Measurements from ENCODE around the gene KCNQ2.
A peak's percentile ranks its signal among the peaks of the same experiment; 100 is the strongest.

Gene KCNQ2

DNA sequence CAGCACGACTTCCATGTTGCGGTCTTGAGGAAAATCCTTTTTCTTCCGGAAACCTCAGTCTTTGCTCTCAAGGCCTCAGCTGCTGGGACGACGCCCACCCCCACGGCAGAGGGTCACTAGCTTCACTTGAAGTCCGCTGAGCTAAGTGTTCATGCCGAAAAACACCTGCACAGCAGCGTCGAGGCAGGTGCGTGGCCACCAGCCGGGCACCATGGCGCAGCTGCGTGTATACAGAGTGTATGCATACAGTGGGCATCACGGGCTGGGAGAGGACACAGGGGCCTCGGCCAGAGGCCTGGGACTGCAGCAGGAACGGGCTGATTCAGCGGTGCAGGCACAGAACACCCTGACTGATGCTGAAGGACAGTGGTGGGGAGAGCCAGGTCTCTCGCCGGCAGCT is 20.1 kb downstream of the KCNQ2 start:
- no peak for DNase-seq

DNA sequence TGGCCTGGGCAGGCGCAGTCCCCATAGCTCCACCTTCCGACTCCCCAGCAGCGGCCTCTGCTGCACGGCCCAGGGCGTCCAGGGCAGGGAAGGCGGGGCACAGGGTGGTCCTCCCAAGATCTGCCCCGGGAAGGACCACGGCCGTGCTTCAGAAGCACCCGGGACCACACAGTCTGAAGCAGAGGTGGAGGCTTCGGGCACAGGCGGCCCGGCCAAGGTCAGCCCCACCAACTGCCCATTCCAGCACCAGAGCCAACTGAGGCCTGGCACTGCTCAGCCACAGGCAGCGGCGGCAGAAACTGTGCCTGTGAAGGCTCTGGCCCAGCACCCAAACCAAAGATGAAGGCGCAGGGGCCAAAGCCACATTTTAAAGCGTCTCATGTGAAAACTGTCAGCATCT is 20.6 kb downstream of the KCNQ2 start:
- no peak for DNase-seq

- DNase-seq: no peak
Observed at GRCh38 chr20:63449796-63450730, 22.4 kb downstream of the KCNQ2 start.

- DNase-seq: no peak
Observed at GRCh38 chr20:63449025-63449424, 23.4 kb downstream of the KCNQ2 start.

DNA sequence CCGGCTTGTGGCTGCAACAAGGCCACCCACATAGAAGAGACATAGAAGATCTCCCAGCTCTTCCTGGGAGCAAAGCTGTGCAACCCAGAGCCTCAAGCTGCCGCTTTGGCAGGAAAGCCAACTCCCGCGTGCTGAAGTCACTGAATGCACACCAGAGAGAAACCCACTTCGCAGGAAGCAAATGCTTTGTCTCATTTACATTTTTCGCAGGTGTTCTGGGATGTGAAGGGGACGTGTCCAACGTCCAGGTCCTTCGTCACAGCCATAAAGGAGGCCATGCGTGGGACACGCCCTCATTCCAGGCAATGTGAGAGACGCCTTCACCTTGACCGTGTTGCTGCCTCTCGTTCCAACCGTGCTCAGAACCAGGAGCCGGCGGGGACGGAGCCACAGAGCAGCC is 24.4 kb downstream of the KCNQ2 start:
- DNase-seq: no peak

DNA sequence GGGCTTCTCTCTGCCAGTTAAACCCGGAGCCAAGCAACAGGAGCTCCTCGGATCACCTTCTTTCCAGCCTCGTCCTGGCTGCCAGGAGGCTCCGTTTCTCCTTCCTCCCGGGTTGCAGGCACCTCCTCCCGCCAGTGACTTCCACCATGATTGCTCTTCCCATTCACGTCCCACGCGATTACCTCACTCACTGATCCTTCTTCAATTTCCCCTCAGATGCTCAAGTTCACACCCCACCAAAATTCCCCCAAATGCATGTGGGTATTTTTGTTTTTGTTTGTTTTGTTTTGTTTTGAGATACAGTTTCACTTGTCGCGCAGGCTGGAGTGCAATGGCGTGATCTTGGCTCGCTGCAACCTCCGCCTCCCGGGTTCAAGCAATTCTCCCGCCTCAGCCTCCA is 25.1 kb downstream of the KCNQ2 start:
- DNase-seq: no peak

DNA sequence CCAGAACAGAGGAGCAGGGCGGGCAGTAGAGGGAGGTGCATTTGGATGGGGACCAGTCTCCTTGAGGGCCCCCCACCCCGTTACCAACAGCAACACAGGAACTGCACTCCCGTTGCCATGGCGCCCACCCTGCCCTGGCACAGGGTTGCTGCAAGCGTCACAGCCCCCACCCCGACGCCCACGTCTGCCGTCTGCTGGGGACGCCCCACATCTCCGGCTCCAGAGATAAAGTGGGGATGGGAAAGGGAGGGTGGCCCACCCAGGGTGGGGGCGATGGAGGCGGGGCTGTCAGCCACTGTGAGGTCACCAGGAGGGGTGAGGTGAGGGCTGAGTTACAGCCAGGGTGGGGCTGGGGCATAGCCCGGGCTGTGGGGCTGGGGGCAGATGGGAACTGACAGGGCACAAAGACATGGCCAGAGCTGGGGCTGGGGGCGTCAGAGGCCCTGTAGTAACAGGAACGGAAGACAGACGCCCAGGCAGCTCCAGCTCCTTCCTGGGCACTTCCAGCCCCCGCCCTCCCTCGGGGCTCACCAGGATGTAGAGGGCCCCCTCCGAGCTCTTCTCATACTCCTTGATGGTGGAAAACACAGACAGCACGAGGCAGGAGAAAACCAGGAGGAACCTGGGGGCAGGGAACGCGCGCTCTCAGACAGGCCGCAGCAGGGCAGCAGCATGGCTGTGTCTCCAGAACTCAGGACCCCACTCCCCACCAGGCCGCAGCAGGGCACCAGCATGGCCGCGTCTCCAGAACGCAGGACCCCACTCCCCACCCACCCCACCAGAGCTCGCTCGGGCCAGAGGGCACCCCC is 26.0 kb downstream of the KCNQ2 start:
- DNase-seq: no peak

- DNase-seq: no peak
Observed at GRCh38 chr20:63445075-63445734, 27.2 kb downstream of the KCNQ2 start.

DNA sequence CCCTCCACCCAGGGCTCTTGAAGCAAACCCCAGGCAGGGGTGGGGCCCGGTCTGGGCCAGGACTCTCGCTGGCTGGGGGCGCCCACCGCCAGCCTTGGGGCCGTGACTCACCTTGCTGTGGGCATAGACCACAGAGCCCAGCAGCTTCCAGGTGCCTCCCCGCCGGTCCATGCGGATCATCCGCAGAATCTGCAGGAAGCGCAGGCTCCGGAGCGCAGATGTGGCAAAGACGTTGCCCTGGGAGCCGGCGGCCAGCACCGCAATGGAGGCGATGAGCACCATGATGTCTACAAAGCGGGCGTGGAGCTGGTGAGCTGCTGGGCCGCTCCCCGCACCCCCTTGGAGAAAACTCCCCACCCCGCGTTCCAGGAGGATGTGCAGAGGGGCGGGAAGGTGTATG is 27.9 kb downstream of the KCNQ2 start:
- DNase-seq: no peak

DNA sequence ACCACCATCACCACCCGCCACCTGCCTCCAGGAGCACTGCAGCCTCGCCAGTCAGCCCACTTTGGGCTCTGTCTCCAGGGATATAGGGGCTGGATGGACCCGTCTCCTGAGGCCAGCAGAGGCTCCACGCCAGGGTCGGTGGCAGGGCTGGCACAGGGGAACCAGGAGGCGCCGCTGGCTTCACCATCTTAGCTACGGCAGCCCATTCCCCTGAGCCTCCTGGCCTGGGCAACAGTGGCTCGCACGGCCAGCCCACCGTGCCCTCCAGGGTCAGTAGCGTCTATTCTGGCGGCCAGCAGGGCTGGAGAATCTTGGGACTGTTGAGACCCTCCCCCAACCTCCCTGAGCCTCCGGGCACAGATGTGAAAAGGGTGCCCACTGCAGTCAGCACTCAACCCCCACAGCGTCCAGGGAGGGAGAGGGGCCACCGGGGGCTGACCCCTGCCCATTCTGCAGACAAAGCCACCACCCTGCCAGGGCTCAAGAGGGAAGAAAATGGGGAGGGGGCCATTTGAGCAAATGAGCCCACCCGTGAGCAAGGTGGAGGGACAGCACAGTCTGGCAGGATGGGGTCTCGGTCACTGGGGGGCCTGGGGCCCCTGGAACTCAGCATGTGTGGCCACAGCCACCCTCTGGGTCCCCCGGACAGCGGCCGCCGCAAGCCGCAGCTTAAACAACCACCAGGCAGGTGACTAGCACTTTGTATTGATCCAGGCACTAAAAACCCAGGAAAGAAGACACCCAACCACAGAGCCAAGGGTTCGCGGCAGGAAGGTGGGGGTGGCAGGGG is 28.7 kb downstream of the KCNQ2 start:
- no peak for DNase-seq

DNA sequence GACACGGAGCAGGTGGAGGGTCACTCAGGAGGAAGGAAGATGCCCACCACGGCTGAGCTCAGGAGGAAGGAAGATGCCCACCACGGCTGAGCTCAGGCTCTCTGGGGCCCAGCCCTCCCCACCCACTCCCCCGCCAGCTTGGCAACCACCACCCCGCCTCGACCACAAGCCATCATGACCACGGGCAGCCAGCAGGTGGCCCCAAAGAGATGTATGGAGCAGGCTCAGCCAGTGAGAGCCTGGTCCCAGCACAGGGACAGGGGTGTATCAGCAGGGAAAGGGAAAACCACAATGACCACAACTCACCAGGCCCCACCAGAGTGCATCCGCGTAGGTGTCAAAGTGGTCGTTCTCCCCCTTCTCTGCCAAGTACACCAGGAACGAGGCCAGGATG is 30.4 kb downstream of the KCNQ2 start:
- DNase-seq: peak; percentile 5 to 48 (median 34)

DNA sequence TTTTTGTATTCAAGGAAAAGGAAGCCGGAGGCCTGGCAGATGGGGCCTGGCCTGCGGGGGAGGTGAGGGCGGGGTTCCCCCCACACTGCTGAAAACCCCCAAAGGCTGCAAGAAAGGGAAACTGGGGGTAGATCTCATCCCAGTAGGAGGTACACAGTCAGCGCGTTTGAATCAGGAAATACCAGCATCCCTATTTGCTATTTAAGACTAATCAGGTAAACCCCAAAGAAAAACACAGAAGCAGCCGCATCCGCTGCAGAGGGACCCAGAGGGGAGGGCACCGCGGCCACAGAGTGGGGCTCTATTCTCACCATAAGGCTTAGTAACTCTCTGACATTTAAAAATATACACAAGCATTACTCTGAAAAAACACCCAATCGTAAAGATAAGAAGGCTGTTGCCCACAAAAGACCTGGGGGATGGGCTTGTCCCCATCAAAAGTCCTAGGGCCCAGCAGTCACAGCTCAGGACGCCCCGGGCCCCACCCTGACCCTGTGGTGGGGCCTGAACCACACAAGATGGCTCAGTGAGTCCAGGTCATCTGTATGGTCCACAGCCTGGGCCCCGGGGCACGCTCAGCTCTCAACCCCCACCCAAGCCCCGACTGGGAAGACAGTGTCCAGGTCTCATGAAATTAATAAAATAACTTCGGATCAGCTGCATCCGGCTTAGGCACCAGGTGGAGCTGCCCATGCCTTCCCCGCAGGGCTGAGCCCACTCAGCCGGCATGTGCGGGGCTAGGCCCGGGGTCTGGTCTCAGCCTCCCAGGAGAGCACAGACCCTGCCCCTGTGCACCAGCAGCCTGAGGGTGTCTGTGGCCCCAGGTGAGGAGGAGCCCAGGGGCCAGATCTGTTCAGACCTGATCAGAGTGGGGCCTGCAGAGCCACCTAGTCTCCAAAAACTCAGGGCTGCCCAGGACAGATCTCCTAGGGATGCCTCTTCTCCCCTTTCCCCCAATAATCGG is 31.0 kb downstream of the KCNQ2 start:
- peak in 2 of 6 experiments; percentile 20 to 24 for DNase-seq

- no peak for DNase-seq
Observed at GRCh38 chr20:63440366-63440955, 32.0 kb downstream of the KCNQ2 start.

DNA sequence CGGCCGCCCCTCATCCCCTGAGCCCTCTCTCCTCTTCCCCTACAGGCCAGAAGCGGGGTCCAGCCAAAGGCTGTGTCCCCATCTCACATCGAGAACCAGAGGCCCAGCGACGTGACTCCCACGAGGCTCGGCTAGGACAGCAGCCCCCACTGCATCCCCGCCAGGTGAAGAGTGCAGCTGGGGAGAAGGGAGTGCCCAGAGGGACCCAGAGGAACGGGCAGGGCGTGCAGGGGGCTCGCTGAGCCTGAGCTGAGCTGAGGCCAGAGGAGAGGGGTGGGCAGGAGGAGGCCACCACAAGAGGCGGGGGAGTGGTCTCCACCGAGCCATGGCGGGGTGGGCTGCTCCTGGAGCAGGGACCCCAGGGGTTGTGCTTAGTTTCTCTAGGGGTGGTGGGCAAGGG is 32.6 kb downstream of the KCNQ2 start:
- no peak for DNase-seq

- no peak for DNase-seq
Observed at GRCh38 chr20:63438121-63438520, 34.3 kb downstream of the KCNQ2 start.

DNA sequence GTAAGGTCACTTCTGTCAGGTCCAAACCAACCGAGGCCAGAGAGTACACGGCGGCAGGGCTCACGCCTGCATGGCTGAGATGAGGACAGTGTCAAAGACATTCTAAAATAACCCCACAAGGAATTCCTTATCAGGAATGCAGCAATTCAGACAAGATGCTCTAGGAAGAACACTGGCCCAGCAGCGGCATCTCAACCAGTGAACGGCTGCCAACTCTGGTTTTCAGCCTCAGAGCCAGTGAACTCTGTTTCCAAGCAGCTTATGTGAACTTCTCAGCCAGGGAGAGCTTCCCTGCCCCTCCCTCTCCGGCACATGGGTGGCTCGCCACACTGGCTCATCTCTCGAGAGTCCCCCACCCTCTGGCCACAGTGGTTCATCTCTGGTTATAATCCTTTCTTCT is 36.9 kb downstream of the KCNQ2 start:
- DNase-seq: no peak

- DNase-seq: peak; percentile 50 to 80 (median 72)
Observed at GRCh38 chr20:63434599-63435378, 37.7 kb downstream of the KCNQ2 start.

DNA sequence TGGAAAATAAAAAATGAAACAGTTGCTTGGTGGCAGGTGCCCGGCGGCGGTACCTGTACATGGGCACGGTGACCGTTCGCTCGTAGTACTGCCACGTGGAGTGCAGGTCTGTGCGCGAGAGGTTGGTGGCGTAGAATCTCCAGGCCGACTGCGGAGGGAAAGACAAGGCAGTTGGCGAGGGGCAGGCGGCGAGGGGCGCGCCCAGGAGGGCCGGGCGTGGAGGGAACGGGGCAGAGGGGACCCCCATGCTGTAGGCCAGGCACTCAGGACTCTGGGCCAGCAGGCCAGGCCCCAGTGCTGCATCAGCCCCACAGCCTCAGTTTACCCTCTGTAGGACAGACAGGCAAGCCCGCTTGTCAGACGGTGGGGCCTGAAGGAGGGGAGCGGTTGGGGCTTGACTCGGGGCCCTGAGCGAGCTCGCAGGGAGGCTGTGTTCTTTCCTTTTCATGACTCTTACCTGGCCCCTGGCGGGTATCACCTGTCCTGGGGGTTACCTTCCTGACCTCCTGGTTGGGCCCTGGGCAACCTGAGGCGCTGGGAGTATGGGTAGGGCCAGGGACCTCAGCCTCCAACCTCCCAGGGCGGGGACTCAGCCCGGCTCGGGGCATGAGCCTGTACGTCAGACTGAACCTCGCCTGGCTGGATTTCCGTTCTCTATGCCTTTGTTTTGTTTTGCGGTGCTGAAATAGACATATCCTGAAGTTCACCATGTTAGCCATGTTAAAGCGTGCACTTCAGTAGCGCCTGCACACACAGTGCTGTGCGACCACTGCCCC is 38.5 kb downstream of the KCNQ2 start:
- DNase-seq: peak in 2 of 6 experiments; percentile 30 to 40

DNA sequence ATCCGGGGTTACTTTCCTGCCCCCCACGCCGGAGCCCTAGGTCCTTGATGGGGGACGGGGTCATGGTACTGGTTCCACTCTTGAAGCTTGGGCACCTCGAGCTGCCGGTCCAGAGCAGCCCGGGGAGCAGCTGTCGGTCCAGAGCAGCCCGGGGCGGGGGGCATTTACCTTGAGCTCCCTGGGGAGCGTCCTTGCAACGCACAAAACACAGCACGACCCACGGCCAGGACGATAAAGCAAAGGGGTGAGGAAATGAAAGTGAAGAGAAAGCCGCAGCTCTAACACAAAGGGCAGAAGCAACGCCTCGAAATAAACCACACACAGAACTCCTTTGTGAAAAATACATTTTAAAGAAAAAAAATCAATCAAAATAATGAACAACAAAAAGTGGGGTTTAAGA is 39.1 kb downstream of the KCNQ2 start:
- DNase-seq: no peak

Data from stimulated activated naive CD4-positive, alpha-beta T cell (primary cell).